HG02973 (cell line): ENCODE data around the gene B3GALNT2.
A peak's percentile ranks its signal among the peaks of the same experiment; 100 is the strongest.

ENCODE experiments used
- ATAC-seq: cut with Tn5 transposase; IDR thresholded peaks from one replicate; pipeline ENCODE4 v1.9.1; 2021; ENCODE audit warnings: moderate library complexity; ENCODE audit not compliant: unreplicated experiment

The B3GALNT2 gene

GRCh38 chr1:235455823-235456222 is 48.4 kb downstream of the B3GALNT2 start:
- no peak for ATAC-seq

GRCh38 chr1:235455097-235455496 is 49.2 kb downstream of the B3GALNT2 start:
- ATAC-seq, result no peak

- no peak for ATAC-seq
Measured at GRCh38 chr1:235454021-235454420, 50.2 kb downstream of the B3GALNT2 start.

GRCh38 chr1:235450886-235451483 is 53.3 kb downstream of the B3GALNT2 start:
- ATAC-seq, result no peak

GRCh38 chr1:235450433-235450832 is 53.8 kb downstream of the B3GALNT2 start:
- no peak for ATAC-seq

GRCh38 chr1:235448616-235449015 is 55.6 kb downstream of the B3GALNT2 start:
- no peak for ATAC-seq

GRCh38 chr1:235442788-235443429 is 61.3 kb downstream of the B3GALNT2 start:
- no peak for ATAC-seq

- ATAC-seq, result no peak
Measured at GRCh38 chr1:235441159-235441685, 63.0 kb downstream of the B3GALNT2 start.

GRCh38 chr1:235434001-235434400 is 70.3 kb downstream of the B3GALNT2 start:
- no peak for ATAC-seq

- no peak for ATAC-seq
Measured at GRCh38 chr1:235430991-235431390, 73.3 kb downstream of the B3GALNT2 start.

- no peak for ATAC-seq
Measured at GRCh38 chr1:235429143-235429542, 75.1 kb downstream of the B3GALNT2 start.

GRCh38 chr1:235427447-235427846 is 76.8 kb downstream of the B3GALNT2 start:
- no peak for ATAC-seq

- no peak for ATAC-seq
Measured at GRCh38 chr1:235426680-235427079, 77.6 kb downstream of the B3GALNT2 start.

- ATAC-seq, result no peak
Measured at GRCh38 chr1:235426143-235426542, 78.1 kb downstream of the B3GALNT2 start.

GRCh38 chr1:235425357-235425756 is 78.9 kb downstream of the B3GALNT2 start:
- ATAC-seq, result no peak

GRCh38 chr1:235424092-235424491 is 80.2 kb downstream of the B3GALNT2 start:
- no peak for ATAC-seq

- ATAC-seq, result peak; percentile 59
Measured at GRCh38 chr1:235423214-235423652, 81.0 kb downstream of the B3GALNT2 start.

- no peak for ATAC-seq
Measured at GRCh38 chr1:235421751-235422150, 82.5 kb downstream of the B3GALNT2 start.

GRCh38 chr1:235417086-235417697 is 87.1 kb downstream of the B3GALNT2 start:
- no peak for ATAC-seq

GRCh38 chr1:235416662-235417049 is 87.6 kb downstream of the B3GALNT2 start:
- ATAC-seq, result no peak

- ATAC-seq, result no peak
Measured at GRCh38 chr1:235415008-235415904, 89.0 kb downstream of the B3GALNT2 start.
